ENCODE results near the gene SEMA6B. TPM values are rescaled to one million over a fixed set of nuclear protein-coding genes. Genes with fewer than 3 reads are reported as not detected.

SEMA6B gene
- total RNA-seq, 1 experiment from 2014 or later: 35.7 TPM

- in situ Hi-C loops (cut with HindIII; ENCODE audit: low pct_unique_long_range_greater_than_20kb, low sequenced_read_pairs): no loop called here
- no peak for DNase-seq (ENCODE audit: low read depth)
Measured at GRCh38 chr19:4505570-4506448, 53.7 kb downstream of the SEMA6B start.

DNA sequence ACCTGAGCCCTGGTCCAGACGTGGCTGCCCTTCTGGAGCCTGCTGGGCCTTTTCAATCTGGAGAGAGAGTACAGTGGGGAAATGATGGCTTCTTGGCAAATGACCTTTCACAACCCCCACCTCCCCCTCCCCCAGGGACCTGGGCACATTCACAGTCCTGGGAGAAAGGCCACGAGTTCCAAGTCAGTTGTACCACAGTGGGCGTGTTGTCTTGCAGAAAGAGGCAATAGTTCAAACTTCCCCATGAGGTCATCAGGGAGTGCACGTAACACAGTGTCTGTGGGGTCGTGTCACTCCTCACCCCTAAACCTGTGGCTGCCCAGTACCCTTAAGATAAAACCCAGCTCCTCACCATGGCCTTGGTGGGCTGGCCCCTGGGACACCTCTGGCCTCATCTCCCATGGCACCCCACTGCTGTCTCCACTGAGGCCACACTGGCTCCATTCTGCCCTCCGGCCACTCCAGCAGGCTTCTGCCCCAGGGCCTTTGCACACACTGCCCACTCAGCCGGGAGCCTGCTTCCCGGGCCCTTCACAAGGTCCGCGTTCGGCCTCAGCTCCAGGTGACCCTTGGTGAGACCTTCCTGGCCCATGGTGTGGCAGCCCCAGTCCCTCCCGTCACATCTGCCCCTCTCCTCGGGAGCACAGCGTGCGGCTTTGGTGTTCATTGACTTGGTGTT, 54.5 kb downstream of the SEMA6B start:
- no peak for DNase-seq (ENCODE audit: low read depth)
- in situ Hi-C loops (cut with HindIII; ENCODE audit: low pct_unique_long_range_greater_than_20kb, low sequenced_read_pairs): no loop called here

DNA sequence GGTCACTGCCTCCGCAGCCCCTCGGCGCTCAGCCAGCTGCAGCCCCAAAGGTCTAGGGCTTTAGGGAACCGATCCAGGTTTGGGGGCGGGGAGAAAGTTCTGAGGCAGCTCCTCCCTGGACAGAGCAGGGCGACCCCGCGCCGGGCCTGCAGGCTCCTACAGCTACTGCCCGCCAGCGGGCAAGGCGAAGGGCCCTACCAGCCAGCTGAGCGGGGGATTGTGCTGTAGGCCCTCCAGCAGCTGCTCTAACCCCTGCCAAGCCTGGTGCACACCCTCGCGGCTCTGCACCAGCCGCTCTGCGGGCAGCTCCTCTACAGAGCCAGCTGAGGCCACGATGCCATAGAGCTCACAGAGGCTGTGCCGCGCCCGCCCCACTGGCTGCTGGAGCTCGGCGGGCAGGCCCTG, 55.2 kb downstream of the SEMA6B start:
- no peak for DNase-seq (ENCODE audit: low read depth)

GRCh38 chr19:4503825-4504170, 55.7 kb downstream of the SEMA6B start:
- no peak for DNase-seq (ENCODE audit: low read depth)
- in situ Hi-C loops (cut with HindIII; ENCODE audit: low pct_unique_long_range_greater_than_20kb, low sequenced_read_pairs): no loop called here

More for the DNA sequence above, 55.2 kb downstream of the SEMA6B start:
- in situ Hi-C loops (cut with HindIII; ENCODE audit: low pct_unique_long_range_greater_than_20kb, low sequenced_read_pairs): no loop called here

GRCh38 chr19:4503132-4503824, 56.2 kb downstream of the SEMA6B start:
- in situ Hi-C loops (cut with HindIII; ENCODE audit: low pct_unique_long_range_greater_than_20kb, low sequenced_read_pairs): no loop called here
- DNase-seq (ENCODE audit: low read depth): no peak

GRCh38 chr19:4502282-4503131, 57.0 kb downstream of the SEMA6B start:
- no peak for DNase-seq (ENCODE audit: low read depth)
- in situ Hi-C loops (cut with HindIII; ENCODE audit: low pct_unique_long_range_greater_than_20kb, low sequenced_read_pairs): no loop called here

DNA sequence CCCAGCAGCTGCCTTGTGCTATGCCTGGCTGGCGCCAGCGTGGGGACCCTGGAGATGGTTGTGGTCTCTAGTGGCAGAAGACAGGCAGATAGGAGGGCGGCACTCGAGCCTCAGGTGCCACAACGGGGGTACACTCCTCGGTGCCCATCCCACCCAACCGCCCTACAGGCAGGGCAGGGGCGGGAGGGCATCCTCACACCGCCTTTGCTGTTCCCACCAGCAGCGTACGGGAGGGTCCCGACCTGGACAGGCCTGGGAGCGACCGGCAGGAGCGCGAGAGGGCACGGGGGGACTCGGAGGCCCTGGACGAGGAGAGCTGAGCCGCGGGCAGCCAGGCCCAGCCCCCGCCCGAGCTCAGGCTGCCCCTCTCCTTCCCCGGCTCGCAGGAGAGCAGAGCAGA, 57.8 kb downstream of the SEMA6B start:
- no peak for DNase-seq (ENCODE audit: low read depth)
- in situ Hi-C loops (cut with HindIII; ENCODE audit: low pct_unique_long_range_greater_than_20kb, low sequenced_read_pairs): no loop called here

DNA sequence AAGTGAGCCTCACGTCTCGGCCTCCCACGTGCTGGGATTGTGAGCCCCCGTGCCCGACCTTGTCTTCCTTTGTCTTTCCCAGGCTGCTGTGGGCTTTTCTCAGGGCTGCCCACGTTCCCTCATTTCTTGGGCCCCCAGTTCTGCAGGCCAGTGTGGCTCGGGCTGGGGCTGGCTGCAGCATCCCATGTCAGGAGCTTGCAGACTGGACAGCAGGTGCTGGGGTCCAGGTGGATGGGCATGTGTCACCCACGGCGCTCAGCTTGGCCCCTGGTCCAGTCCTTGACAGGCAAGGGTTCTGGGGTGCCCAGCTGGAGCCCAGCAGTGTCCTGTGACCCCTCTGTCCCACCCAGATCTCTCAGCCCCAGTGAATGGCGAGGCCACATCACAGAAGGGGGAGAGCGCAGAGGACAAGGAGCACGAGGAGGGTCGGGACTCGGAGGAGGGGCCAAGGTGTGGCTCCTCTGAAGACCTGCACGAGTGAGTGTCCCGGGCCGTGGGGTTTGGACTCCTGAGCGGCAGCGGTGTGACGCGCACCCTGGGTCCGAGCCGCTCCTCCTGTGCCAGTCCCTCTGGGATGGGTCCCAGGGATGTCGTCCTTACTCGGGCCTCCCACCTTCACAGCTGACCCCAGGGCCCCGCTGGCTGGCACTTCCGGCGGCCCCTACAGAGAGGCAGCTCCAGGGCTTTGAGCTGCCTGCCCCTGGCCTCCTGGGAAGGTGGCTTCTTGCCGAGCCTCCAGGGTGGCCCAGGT, 58.5 kb downstream of the SEMA6B start:
- in situ Hi-C loops (cut with HindIII; ENCODE audit: low pct_unique_long_range_greater_than_20kb, low sequenced_read_pairs): no loop called here
- DNase-seq (ENCODE audit: low read depth): no peak

- no peak for DNase-seq (ENCODE audit: low read depth)
- in situ Hi-C loops (cut with HindIII; ENCODE audit: low pct_unique_long_range_greater_than_20kb, low sequenced_read_pairs): no loop called here
Measured at GRCh38 chr19:4499855-4500254, 59.6 kb downstream of the SEMA6B start.

DNA sequence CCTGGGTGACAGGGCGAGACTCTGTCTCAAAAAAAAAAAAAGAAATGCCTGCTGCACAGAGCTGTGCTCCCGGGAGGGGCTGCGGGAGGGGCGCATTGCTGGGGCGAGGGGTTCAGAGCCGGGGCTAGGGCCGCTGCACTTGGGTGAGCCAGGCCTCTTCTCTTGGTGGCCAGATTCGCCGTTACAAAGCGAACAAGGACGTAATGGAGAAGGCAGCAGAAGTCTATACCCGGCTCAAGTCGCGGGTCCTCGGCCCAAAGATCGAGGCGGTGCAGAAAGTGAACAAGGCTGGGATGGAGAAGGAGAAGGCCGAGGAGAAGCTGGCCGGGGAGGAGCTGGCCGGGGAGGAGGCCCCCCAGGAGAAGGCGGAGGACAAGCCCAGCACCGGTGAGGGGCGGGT, 60.2 kb downstream of the SEMA6B start:
- DNase-seq (ENCODE audit: low read depth): no peak
- in situ Hi-C loops (cut with HindIII; ENCODE audit: low pct_unique_long_range_greater_than_20kb, low sequenced_read_pairs): no loop called here

- in situ Hi-C loops (cut with HindIII; ENCODE audit: low pct_unique_long_range_greater_than_20kb, low sequenced_read_pairs): no loop called here
- no peak for DNase-seq (ENCODE audit: low read depth)
Measured at GRCh38 chr19:4498694-4499093, 60.8 kb downstream of the SEMA6B start.

- DNase-seq (ENCODE audit: low read depth): no peak
- in situ Hi-C loops (cut with HindIII; ENCODE audit: low pct_unique_long_range_greater_than_20kb, low sequenced_read_pairs): no loop called here
Measured at GRCh38 chr19:4497770-4498389, 61.6 kb downstream of the SEMA6B start.

GRCh38 chr19:4496304-4496703, 63.2 kb downstream of the SEMA6B start:
- DNase-seq (ENCODE audit: low read depth): no peak
- in situ Hi-C loops (cut with HindIII; ENCODE audit: low pct_unique_long_range_greater_than_20kb, low sequenced_read_pairs): no loop called here

DNA sequence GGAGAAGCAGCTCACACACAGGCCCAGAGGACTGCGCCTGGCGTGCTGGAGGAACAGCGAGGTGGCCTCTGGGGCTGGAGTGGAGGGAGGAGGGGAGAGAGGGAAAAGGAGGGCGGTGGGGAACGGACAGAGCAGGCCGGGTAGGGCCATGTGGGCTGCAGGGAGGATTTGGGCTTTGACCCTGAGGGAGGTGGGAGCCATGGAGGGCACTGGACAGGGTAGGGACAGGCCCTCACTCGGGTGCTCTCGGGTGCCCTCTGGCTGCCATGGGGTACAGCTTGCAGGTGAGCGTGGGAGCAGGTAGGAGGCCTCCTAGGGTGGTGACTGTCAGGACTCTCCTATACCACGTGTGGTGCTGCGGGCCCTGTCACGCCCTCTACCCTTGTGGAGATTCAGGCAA, 64.0 kb downstream of the SEMA6B start:
- no peak for DNase-seq (ENCODE audit: low read depth)
- in situ Hi-C loops (cut with HindIII; ENCODE audit: low pct_unique_long_range_greater_than_20kb, low sequenced_read_pairs): no loop called here

DNA sequence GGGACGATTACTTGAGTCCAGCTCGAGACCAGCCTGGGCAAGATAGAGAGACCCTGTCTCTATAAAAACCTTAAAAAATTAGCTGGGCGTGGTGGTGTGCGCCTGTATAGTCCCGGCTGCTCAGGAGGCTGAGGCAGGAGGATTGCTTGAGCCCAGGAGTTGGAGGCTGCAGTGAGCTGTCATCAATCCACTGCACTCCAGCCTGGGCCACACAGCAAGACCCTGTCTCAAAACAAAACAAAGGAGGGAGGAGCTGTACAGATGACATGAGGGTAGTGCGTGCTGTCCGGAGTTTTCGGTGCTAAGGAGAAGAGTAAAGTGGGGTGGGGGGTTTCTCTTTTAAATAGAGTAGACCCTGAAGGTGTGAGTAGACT, 64.8 kb downstream of the SEMA6B start:
- in situ Hi-C loops (cut with HindIII; ENCODE audit: low pct_unique_long_range_greater_than_20kb, low sequenced_read_pairs): no loop called here
- DNase-seq (ENCODE audit: low read depth): no peak

DNA sequence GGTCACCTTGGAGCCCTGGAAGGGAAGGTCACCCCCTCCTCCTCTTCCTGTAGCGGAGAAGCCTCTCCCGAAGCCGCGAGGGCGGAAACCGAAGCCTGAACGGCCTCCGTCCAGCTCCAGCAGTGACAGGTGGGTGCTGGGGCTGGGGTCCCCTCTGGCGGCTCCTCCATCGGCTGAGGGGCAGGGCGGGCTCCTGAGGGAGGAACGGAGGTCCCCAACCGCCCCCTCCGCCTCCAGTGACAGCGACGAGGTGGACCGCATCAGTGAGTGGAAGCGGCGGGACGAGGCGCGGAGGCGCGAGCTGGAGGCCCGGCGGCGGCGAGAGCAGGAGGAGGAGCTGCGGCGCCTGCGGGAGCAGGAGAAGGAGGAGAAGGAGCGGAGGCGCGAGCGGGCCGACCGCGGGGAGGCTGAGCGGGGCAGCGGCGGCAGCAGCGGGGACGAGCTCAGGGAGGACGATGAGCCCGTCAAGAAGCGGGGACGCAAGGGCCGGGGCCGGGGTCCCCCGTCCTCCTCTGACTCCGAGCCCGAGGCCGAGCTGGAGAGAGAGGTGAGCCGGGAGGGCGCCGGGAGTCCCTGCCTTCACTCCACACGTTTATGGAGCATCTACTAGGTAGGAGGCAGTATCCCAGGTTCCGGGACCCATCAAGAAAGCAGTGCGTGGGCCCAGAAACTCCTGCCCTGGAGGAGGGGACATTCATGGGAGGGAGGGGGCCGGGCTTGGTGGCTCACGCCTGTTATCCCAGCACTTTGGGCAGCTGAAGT, 65.4 kb downstream of the SEMA6B start:
- no peak for DNase-seq (ENCODE audit: low read depth)
- in situ Hi-C loops (cut with HindIII; ENCODE audit: low pct_unique_long_range_greater_than_20kb, low sequenced_read_pairs): no loop called here
